Large intestine (tissue), 3 donors: ENCODE data around the gene MAP3K8. TPM values are rescaled to one million over a fixed set of nuclear protein-coding genes. Genes with fewer than 3 reads are reported as not detected.
"Not testable (repeated sequence)": the region's sequence is repeated elsewhere in the genome, so short reads cannot be mapped to it uniquely, and the experiment has no call there.

Experiments used
- DNase-seq, 2 donors: peaks; one replicate each; pipeline versions ENCODE4 v3.0.0 to v3.0.0-alpha.2; 2013
- H3K27ac ChIP-seq: one replicate; pipeline ENCODE4 v1.5.1; 2013; ENCODE audit warnings: low read length
- H3K27me3 ChIP-seq: 2 replicates; pipeline ENCODE4 v1.6.1; 2013; ENCODE audit warnings: low read length; ENCODE audit not compliant: control insufficient read depth, insufficient read depth
- H3K36me3 ChIP-seq: 2 replicates; pipeline ENCODE4 v1.6.1; 2013; ENCODE audit warnings: low read length; ENCODE audit not compliant: control insufficient read depth, insufficient read depth
- H3K4me1 ChIP-seq: one replicate; pipeline ENCODE4 v1.6.1; 2013; ENCODE audit warnings: low read length; ENCODE audit not compliant: control insufficient read depth, insufficient read depth
- H3K4me3 ChIP-seq: one replicate; pipeline ENCODE4 v1.5.1; 2013; ENCODE audit warnings: low read length
- H3K9me3 ChIP-seq: one replicate; pipeline ENCODE4 v1.6.1; 2013; ENCODE audit warnings: mild to moderate bottlenecking, low read depth, low read length, moderate library complexity; ENCODE audit not compliant: control insufficient read depth
- WGBS: methylation state at CpG from one replicate; pipeline ENCODE4 v1.1.5; 2013; ENCODE audit warnings: low lambda C conversion rate; ENCODE audit not compliant: insufficient coverage; 5-methylcytosine and 5-hydroxymethylcytosine counted together
- polyA plus RNA-seq: library from polyadenylated mRNA; unstranded; fragments of 120-200 nt; gene quantifications from one replicate; pipeline ENCODE4 v1.2.1, GENCODE V29; 2013

Gene MAP3K8
- polyA plus RNA-seq, 1 donor = 17.2 TPM

- Histone ChIP-seq H3K4me3 (peak overlapping the region; percentile 74), H3K4me1 (peaks cover 29% of the 10 kb centered on the region), H3K9me3 (no peaks in the 10 kb centered on the region), H3K27ac (peak overlapping the region; percentile 97), H3K36me3 (peaks cover 13% of the 10 kb centered on the region), H3K27me3 (no peaks in the 10 kb centered on the region)
- peak; percentile 86 to 93 for DNase-seq
- 0% methylated on average over 1 of the region's 56 CpGs for WGBS
These were observed 489 bp downstream of the MAP3K8 start for GRCh38 chr10:30434273-30435072.

DNA sequence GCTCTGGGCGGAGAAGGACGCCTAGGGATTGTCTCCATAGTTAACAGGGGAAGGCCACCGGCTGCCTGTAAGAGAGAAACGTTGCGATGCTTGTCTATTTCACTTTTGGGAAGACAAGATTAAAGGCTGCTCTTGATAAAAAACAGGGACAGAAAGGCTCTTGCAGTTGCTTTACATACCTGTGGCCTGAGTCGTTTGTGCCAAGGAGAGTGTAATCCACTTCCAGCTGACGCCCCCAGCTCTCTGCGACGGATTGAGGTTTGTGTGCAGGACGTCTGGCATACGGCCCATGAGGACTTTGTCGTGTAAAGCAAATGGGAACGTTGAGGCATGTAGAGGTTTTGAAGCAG, 1.1 kb downstream of the MAP3K8 start:
- no CpG with 5 or more reads among the region's 13 CpGs for WGBS
- H3K27ac ChIP-seq = peak overlapping the region; percentile 97
- peaks cover 14% of the 10 kb centered on the region for H3K36me3 ChIP-seq
- H3K4me3 ChIP-seq = peak overlapping the region; percentile 74
- H3K9me3 ChIP-seq = no peaks in the 10 kb centered on the region
- H3K27me3 ChIP-seq = no peaks in the 10 kb centered on the region
- H3K4me1 ChIP-seq = peaks cover 29% of the 10 kb centered on the region
- DNase-seq = no peak

GRCh38 chr10:30435499-30436167, 1.6 kb downstream of the MAP3K8 start:
- peak overlapping the region; percentile 97 for H3K27ac ChIP-seq
- H3K27me3 ChIP-seq, DNase-seq, H3K9me3 ChIP-seq: not testable (repeated sequence)
- H3K36me3 ChIP-seq = peaks cover 17% of the 10 kb centered on the region
- WGBS = no CpG with 5 or more reads among the region's 15 CpGs
- H3K4me1 ChIP-seq = peaks cover 29% of the 10 kb centered on the region
- peak overlapping the region; percentile 74 for H3K4me3 ChIP-seq

DNA sequence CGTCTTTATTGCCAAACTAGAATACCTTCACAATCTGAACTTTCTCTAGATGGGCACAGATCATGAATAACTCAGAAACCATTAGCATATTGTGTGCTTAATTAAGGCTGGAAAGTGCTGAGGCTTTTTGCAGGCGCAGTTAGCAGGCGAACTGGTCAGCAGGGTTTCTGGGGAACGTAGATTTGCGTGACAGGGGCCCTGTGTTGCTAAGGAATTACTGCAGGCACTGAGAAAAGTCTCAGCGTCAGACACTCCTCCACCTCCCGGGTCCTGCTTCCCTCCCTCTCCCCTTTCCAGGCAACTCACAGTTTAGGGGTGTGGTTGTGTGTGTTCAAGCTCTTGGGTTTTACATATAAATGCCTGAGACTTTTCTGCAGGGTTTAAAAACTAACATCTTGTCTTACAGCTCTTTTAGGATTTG, 2.2 kb downstream of the MAP3K8 start:
- peak; percentile 40 to 57 for DNase-seq
- no peaks in the 10 kb centered on the region for H3K27me3 ChIP-seq
- H3K4me1 ChIP-seq = peaks cover 29% of the 10 kb centered on the region
- peaks cover 17% of the 10 kb centered on the region for H3K36me3 ChIP-seq
- no peaks in the 10 kb centered on the region for H3K9me3 ChIP-seq
- no peak overlapping the region for H3K4me3 ChIP-seq
- no CpG with 5 or more reads among the region's 7 CpGs for WGBS
- H3K27ac ChIP-seq = peak overlapping the region; percentile 29

DNA sequence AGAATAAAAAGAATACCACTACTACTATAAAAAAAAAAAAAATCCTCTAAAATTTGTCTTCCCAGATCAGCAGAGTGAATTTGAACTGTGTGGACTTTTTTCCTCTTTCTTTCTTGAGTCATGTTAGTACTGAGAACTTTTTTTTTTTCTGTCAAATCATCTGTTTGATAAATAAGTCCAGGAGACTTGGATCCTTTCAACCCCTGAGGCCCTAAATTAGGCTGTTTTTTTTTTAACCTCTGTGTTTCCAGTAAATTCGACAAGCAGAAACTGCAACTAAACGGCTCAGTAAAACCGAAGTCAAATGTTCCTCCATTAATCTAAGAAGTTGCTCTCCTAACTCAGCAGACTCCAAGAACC, 2.7 kb downstream of the MAP3K8 start:
- Histone ChIP-seq H3K4me3 (no peak overlapping the region), H3K36me3 (peaks cover 19% of the 10 kb centered on the region), H3K27me3 (no peaks in the 10 kb centered on the region), H3K27ac (peak overlapping the region; percentile 8), H3K4me1 (peaks cover 28% of the 10 kb centered on the region), H3K9me3 (no peaks in the 10 kb centered on the region)
- no CpG with 5 or more reads among the region's 3 CpGs for WGBS
- DNase-seq = no peak

GRCh38 chr10:30437031-30437841, 3.3 kb downstream of the MAP3K8 start:
- Histone ChIP-seq H3K27ac (peak overlapping the region; percentile 8), H3K4me3 (no peak overlapping the region), H3K36me3 (peaks cover 24% of the 10 kb centered on the region), H3K27me3 (no peaks in the 10 kb centered on the region), H3K4me1 (peaks cover 26% of the 10 kb centered on the region), H3K9me3 (no peaks in the 10 kb centered on the region)
- 20% methylated on average over 1 of the region's 13 CpGs for WGBS
- DNase-seq = peak in 1 of 2 donors; percentile 42

DNA sequence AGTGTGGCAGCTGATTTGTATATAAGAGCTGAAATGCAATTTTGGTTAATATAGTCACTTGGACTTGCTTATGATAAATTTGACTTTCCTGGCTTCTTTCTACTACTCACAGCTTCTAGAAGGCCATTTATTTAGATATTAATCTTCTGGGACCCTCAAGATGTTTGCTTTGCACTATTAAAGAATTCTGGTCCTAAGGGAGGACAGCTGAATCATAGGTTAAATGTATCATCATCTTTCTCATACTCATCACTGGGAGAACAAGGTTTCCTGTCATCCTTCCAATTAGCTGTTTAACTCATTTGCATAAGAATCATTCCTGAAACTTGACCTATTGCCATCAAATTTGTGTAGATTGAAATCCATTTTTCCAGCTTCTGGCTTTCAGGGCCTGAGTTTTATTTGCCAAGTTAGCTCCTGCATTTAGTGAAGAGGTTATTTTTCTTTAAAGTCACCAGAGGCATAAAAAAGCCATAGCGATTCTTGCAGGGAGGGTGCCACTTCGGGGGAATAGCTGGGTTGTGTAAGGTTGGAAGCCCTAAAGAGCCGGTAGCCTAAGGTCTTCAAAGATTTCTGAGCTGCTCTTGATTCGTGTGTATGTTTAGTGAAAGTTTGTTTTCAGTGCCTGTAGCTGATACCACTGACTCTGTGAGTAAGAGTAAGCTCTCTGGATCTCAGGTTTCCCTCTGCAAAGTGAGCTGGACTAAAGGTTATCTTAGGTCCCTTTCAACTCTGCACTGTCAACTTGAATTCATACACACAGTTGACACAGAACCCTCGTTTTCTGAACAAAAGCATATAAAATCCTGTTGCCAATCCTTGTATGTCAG, 4.3 kb downstream of the MAP3K8 start:
- H3K4me1 ChIP-seq = peaks cover 21% of the 10 kb centered on the region
- WGBS = no CpG with 5 or more reads among the region's 5 CpGs
- DNase-seq = no peak

DNA sequence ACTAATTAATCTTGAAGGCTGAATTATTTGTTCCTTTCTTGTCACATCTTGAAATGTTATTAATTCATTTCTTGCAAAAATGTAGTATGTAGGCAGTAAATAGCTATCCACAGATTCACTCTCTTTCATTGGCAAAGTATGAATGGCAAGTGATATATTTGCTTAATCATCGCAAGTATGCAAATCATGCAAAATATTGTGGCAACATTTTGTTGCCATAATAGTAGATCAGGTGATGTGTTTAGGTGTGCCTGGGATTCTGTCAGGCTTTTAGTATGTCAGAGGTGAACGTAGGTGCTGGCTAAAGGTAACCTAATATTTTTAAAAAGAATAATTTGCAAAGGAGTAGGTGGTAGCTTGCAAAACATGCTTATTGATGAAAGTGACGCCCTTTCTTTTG, 5.9 kb downstream of the MAP3K8 start:
- Histone ChIP-seq H3K27ac (no peak overlapping the region), H3K4me3 (no peak overlapping the region)

More for the DNA sequence above, 4.3 kb downstream of the MAP3K8 start:
- Histone ChIP-seq H3K9me3 (no peaks in the 10 kb centered on the region), H3K27me3 (no peaks in the 10 kb centered on the region), H3K27ac (no peak overlapping the region), H3K36me3 (peaks cover 29% of the 10 kb centered on the region), H3K4me3 (no peak overlapping the region)

DNA sequence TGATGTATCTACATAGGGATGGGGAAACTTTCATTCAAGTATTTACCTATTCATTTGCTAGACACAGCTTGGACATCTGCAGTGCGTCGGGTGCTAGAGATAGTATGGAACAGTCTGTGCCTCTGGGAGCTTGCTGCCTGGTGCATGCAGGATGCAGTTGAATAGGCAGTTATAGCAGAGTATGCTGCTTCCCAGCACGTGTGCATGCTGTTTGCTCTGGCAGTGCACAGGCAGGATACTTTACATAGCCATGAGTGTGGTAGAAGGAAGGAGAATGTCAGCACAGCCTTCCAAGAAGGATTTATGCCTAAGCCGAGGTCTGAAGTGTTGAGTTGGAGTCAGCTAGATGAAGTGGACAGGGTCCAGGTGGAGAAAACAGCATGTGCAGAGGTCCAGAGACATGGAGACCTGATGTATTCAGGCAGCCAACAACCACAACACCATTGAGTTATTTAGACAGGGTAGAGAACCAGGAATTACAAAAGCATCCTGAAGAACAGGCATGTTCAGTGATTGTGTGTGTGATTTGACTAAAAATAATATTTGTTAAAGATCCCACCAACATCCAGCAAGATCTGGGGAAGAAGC, 8.1 kb downstream of the MAP3K8 start:
- peaks cover 10% of the 10 kb centered on the region for H3K4me1 ChIP-seq
- H3K4me3 ChIP-seq = no peak overlapping the region
- DNase-seq = no peak
- no peaks in the 10 kb centered on the region for H3K27me3 ChIP-seq
- 100% methylated on average over 1 of the region's 4 CpGs for WGBS
- H3K36me3 ChIP-seq = peaks cover 35% of the 10 kb centered on the region
- H3K27ac ChIP-seq = no peak overlapping the region
- H3K9me3 ChIP-seq = no peaks in the 10 kb centered on the region

More for the DNA sequence above, 5.9 kb downstream of the MAP3K8 start:
- H3K36me3 ChIP-seq = peaks cover 30% of the 10 kb centered on the region
- no peak for DNase-seq
- no CpG with 5 or more reads among the region's 3 CpGs for WGBS
- H3K27me3 ChIP-seq = no peaks in the 10 kb centered on the region
- peaks cover 21% of the 10 kb centered on the region for H3K4me1 ChIP-seq
- H3K9me3 ChIP-seq = no peaks in the 10 kb centered on the region
